A172 (cell line): Measurements from ENCODE around the gene C10orf143. TPM values are rescaled to one million over a fixed set of nuclear protein-coding genes. Genes with fewer than 3 reads are reported as not detected.

ENCODE experiments used
- DNase-seq: peaks from one replicate; pipeline ENCODE4 v3.0.0-alpha.2; 2015; ENCODE audit warnings: low spot score
- total RNA-seq: library from RNA; depleted of rRNA; stranded (reverse); fragments of >200 nt; shearing (Covaris generic); gene quantifications from 2 replicates; pipeline ENCODE4 v1.2.3, GENCODE V29; 2014; rRNA removed

The C10orf143 gene
- total RNA-seq, 1 experiment from 2014 or later, result 0.05 TPM

GRCh38 chr10:130016095-130016494 is 94.5 kb downstream of the C10orf143 start:
- DNase-seq, result no peak

- DNase-seq, result no peak
These were observed 95.4 kb downstream of the C10orf143 start for GRCh38 chr10:130015075-130015695.

- no peak for DNase-seq
These were observed 96.2 kb downstream of the C10orf143 start for GRCh38 chr10:130014263-130015074.

Other genes starting within 250 kb of the C10orf143 start
- not detected in 2 replicates for gene EBF3, start 146.6 kb downstream of the C10orf143 start, total RNA-seq
- 158 and 197 TPM in 2 replicates for gene GLRX3, start 25.6 kb upstream of the C10orf143 start, total RNA-seq